ENCODE measurements around the gene SERPINB11. TPM values are rescaled to one million over a fixed set of nuclear protein-coding genes. Genes with fewer than 3 reads are reported as not detected.

SERPINB11 gene
- total RNA-seq, 1 donor from 2014 or later, result 1.3 TPM

GRCh38 chr18:63705401-63705800, 2.6 kb downstream of the SERPINB11 start:
- Mint-ChIP-seq H3K9me3 (no peaks in the 10 kb centered on the region), H3K27ac (no peak overlapping the region), H3K27me3 (peaks cover 16% of the 10 kb centered on the region), H3K4me3 (no peak overlapping the region), H3K36me3 (no peaks in the 10 kb centered on the region), H3K4me1 (ENCODE audit: unreplicated experiment) (no peaks in the 10 kb centered on the region)
- DNase-seq (ENCODE audit: extremely low spot score, unreplicated experiment), result no peak
- TF ChIP-seq CTCF (conservative IDR thresholded peaks at IDR 0.05), result no peak

- Mint-ChIP-seq H3K36me3 (no peaks in the 10 kb centered on the region), H3K27ac (no peak overlapping the region), H3K4me3 (no peak overlapping the region), H3K4me1 (ENCODE audit: unreplicated experiment) (no peaks in the 10 kb centered on the region), H3K27me3 (peaks cover 7% of the 10 kb centered on the region), H3K9me3 (no peaks in the 10 kb centered on the region)
- DNase-seq (ENCODE audit: extremely low spot score, unreplicated experiment), result no peak
- TF ChIP-seq CTCF (conservative IDR thresholded peaks at IDR 0.05), result no peak
These were observed 5.1 kb downstream of the SERPINB11 start for GRCh38 chr18:63707816-63708215.

- no peaks in the 10 kb centered on the region for H3K4me1 Mint-ChIP-seq (ENCODE audit: unreplicated experiment)
- H3K27me3 Mint-ChIP-seq, result peaks cover 4% of the 10 kb centered on the region
- no peak overlapping the region for H3K27ac Mint-ChIP-seq
- no peak overlapping the region for H3K4me3 Mint-ChIP-seq
- no peak for TF ChIP-seq CTCF (conservative IDR thresholded peaks at IDR 0.05)
- DNase-seq (ENCODE audit: extremely low spot score, unreplicated experiment), result no peak
- peaks cover 5% of the 10 kb centered on the region for H3K9me3 Mint-ChIP-seq
- H3K36me3 Mint-ChIP-seq, result no peaks in the 10 kb centered on the region
These were observed 5.9 kb downstream of the SERPINB11 start for GRCh38 chr18:63708650-63709049.

- no peak for DNase-seq (ENCODE audit: extremely low spot score, unreplicated experiment)
- no peak for TF ChIP-seq CTCF (conservative IDR thresholded peaks at IDR 0.05)
- Mint-ChIP-seq H3K27ac (no peak overlapping the region), H3K4me3 (no peak overlapping the region), H3K27me3 (no peaks in the 10 kb centered on the region), H3K4me1 (ENCODE audit: unreplicated experiment) (no peaks in the 10 kb centered on the region), H3K9me3 (no peaks in the 10 kb centered on the region), H3K36me3 (no peaks in the 10 kb centered on the region)
These were observed 23.1 kb downstream of the SERPINB11 start for GRCh38 chr18:63725682-63726480.

- H3K27me3 Mint-ChIP-seq, result no peaks in the 10 kb centered on the region
- no peak for TF ChIP-seq CTCF (conservative IDR thresholded peaks at IDR 0.05)
- H3K27ac Mint-ChIP-seq, result no peak overlapping the region
- H3K4me1 Mint-ChIP-seq (ENCODE audit: unreplicated experiment), result no peaks in the 10 kb centered on the region
- no peaks in the 10 kb centered on the region for H3K36me3 Mint-ChIP-seq
- H3K9me3 Mint-ChIP-seq, result no peaks in the 10 kb centered on the region
- no peak for DNase-seq (ENCODE audit: extremely low spot score, unreplicated experiment)
- H3K4me3 Mint-ChIP-seq, result no peak overlapping the region
These were observed 28.0 kb downstream of the SERPINB11 start for GRCh38 chr18:63730773-63731172.

All from type B pancreatic cell (in vitro differentiated cells).